ENCODE results near the gene RYR2.

DNA sequence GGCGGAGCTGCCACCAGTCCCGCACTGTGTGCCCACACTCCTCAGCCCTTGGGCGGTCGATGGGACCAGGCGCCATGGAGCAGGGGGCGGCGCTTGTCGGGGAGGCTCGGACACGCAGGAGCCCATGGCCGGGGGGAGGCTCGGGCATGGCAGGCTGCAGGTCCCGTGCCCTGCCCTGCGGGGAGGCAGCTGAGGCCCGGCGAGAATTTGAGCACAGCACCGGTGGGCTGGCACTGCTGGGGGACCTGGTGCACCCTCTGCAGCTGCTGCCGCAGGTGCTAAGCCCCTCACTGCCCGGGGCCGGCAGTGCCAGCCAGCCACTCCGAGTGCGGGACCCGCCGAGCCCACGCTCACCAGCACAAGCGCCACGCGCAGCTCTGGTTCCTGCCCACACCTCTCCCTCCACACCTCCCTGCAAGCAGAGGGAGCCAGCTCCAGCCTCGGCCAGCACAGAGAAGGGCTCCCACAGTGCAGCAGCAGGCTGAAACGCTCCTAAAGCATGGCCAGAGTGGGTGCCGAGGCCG is 267.7 kb downstream of the RYR2 start:
- TF ChIP-seq CTCF (IDR thresholded peaks at IDR 0.05) (no peak), POLR2A (IDR thresholded peaks at IDR 0.05) (no peak)
